Superior temporal gyrus (tissue), 1 donor: ENCODE results near the gene GBX1.

Experiments used
- DNase-seq: peaks from one replicate; pipeline ENCODE4 v3.0.0-alpha.2; 2016; ENCODE audit errors: extremely low spot score

The GBX1 gene

DNA sequence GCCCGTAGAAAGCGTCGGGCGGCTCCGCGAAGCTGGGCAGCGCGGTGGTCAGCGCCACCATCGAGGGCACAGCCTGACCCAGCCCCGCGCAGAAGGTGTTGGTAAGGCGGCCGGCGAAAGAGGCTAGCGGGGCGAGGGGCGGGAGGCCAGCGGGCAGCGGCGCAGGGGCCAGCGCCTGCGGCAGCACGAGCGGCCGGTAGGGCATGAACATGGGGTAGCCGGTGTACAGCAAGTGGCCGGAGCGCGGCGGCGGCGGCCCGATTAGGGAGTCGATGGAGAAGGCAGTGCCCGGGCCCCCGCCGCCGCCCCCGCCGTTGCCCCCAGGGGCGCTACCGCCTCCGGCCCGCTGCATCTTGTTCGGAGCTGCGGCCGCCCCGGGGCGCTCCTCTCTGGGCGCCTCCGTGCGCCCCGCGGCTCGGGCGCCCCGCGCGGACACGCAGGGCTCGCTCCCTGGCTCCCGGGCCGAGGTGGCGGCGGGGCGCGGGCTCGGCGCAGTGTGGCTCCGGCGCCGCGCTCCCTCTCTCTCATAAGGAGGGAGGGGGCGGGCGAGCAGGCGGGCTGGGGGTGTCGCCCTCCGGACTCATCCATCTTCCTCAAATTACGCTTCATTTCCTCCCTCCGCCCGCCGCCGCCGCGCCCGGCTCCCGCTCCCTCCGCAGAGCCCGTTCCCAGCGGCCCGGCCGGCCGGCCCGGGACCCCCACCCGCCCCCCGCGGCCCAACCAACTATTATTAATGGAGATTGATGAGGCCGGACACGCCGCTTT lies at the start of gene GBX1:
TSS of gene GBX1 (minus strand) at position 498 of the 765 bp plus-strand sequence. CDS start at position 352, 146 bp downstream.
- no peak for DNase-seq

GRCh38 chr7:151215396-151215795 lies 47.9 kb upstream of the GBX1 start:
- no peak for DNase-seq

DNA sequence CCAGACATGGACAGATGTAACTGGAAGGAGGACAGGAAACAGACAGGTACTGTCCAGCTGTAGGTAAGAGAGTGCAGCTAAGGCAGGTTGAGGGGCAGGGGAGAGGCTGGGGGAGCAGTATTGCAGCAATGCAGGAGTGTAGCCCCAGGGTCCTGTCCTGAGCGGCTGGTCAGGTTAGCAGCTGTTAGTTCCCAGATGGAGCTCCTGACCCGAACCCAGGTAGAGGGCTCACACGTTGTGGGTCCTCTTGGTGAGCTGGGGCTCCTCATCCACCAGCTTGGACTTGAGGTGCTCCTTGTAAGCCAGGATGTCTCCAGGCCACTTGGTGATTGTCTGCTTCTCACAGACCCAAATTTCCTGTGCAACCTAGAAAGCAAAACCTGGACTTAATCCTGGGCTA lies 46.3 kb upstream of the GBX1 start:
- no peak for DNase-seq

GRCh38 chr7:151212626-151213025 lies 45.1 kb upstream of the GBX1 start:
- no peak for DNase-seq

DNA sequence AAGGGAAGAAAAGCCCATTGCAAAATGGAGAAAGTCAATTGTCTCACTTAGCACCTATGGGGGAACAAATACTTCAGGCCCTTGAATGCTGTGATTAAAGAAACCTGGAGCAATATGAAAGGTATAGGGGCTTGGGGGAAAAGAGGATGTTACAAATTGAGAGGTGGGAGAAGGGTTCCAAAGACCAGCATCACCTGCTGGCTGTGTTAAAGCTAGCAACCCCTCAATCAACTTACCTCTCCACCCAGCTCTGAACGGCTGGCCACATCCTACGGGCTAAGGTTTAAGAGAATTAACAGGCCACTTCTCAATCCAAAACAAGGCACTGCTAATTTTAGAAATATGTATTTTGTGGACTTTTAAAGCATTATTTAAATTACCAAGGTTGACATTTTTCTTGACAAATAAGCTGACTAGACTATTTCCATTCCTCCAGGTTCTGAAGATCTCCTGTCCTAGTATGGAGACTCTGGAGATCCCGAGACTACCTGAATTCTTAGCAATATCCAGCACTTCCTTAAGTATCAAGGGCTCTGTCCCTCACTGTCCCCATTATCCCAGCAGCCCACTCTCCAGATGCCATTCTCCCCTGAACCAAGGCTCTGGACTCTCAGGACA lies 43.8 kb upstream of the GBX1 start:
- no peak for DNase-seq

DNA sequence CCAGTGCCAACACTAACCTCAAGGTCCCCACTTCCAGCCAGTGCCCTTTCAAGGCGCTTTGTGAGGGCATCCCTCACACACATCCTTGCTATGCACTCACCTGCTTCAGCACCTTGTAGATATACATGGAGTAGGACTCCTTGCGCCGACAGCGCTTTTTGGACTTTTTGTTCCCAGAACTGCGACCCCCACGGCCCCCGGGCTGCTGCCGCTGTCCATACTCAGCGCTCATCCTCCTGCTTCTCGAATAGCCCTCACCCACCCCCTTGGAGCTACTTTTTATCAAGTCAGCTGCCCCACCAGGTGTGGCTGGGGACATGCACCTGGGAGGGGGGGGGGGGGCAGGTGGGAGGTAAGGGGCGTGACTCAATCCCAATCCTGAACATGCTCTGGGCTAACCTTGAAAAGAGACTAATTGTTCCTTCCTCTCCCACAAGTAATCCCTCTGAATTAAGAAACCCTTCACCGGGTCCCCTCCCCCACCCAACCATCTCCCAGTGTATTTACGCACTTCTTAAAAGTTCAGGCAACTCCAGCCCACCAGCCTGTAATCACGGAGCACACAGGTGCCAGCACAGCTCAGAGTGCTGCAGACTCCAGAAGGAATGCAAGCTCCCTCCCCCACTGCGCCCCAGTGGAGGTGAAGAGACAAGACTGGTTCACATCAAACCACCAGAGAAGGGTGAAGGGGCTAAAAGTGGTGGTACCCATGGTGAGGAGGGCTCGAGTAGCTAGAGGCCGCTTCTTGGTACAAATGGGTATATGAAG lies 42.8 kb upstream of the GBX1 start, which contains the start of gene H2BK1:
TSS of gene H2BK1 (minus strand) at position 402 of the 768 bp plus-strand sequence. CDS start at position 232, 170 bp downstream.
- DNase-seq: no peak

- DNase-seq: no peak
Measured at GRCh38 chr7:151209588-151209987, 42.1 kb upstream of the GBX1 start.

DNA sequence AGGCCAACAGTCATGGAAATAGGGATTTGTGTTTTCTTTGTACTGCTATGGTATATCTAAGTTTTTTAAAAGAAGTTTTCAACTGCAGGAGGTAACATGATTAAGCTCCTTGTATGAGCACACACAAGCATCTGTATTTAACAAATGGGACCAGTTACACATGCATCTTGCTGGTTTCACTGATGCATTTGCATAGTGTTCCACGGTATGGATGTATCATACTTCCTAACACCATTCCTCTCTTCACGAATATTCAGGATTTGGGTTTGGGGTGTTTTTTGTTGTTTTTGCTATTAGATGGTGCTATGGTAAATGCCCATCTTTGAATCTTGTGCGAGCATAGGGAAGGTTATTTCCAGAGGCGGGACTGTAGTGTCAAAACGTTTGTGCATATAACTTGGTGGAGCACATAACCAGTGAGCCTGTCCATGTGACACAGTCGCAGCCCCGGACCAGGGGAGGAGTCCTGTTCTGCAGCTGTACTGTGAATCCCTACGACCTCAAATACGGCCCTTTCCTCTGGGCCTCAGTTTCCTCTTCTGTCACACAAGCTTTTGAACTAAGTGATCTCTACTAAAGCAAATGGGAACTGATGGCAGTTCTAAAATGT lies 40.9 kb upstream of the GBX1 start:
- no peak for DNase-seq

- no peak for DNase-seq
Measured at GRCh38 chr7:151207804-151208203, 40.3 kb upstream of the GBX1 start.

- no peak for DNase-seq
Measured at GRCh38 chr7:151207315-151207714, 39.8 kb upstream of the GBX1 start.

DNA sequence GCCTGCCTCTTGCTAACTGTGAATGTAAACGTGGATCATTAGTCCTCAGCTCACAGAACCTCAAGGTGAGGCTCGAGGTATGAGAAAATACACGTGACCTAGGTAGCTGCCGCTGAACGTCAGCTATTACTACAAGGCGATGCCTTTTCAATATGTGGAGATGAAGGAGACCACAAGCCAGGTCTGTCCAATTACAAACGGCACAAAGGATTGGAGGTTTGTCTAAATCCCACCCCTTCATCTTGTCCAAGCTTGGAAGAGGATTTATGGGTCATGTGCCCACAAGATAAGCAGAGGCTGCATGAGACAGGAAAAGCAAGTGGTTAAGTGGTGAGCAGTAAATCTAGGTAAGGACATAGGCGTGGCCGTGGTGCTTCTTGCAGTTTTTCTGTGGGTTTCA lies 39.4 kb upstream of the GBX1 start:
- DNase-seq: no peak

DNA sequence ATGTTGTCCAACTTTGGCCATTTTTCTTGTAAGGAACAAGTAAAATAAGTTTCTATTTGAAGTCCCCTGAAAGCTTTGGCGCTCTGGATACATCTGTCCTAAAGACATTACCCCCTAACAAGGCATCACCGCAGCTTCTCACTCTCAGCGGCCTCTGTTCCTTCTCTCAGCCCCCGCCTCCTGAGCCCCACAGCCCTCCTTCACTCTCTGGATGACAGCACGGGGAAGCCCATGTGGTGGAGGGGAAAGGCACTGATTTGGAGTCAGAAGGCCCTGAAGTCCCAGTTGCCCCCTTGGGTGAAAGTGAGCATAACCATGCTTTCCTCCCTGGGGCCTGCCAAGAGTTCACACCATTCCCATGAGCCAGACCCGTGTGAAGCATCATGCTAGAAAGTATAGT lies 38.2 kb upstream of the GBX1 start:
- no peak for DNase-seq

DNA sequence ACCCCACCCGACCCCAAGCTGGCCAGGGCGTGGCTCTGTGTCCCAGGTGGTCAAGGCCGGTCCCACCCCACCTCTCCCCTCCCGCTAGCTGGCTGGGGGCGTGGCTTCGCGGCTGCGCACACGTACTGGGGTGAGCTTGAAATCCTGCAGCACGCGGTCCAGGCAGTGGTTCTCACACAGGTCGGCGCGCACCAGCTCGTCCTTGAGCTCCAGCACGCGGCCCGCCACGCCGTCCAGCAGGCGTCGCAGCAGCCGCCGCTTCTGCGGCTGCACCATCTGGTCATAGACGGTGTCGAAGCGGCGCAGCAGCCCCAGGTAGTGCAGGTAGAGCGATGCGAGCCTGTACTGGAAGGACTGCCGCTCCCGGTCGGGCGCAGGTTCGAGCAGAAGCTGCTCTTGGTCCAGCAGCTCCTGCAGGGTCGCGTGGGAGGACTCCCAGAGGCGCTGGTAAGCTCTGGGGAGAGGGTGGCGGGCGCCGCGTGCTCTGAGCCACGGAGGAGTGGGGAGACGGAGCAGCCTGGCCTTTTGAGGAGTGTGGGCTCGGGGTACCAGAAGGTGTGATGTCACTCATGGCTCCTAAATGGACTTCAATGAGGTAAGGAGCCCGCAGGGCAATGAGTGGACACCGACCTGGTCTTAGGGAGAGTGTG lies 37.0 kb upstream of the GBX1 start:
- DNase-seq: no peak

- no peak for DNase-seq
Measured at GRCh38 chr7:151202836-151203235, 35.3 kb upstream of the GBX1 start.

DNA sequence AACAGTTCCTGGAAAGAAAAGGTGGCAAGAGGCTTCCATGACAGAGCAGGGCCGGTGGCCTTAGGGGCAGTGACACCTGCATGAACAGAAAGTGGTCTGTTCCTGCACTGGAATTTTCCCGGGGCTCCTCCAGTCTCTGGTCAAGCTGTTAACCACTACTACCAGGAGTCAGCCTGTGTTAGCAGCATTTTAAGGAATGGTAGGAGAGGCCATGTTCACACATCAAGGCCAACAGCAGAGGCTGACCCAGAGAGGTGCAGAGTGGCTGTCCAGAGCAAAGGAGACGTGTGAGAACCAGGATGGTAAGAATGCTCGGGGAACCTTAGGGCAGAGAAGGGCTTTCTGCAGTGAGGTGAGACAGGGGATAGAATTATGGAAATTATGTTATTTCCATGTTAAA lies 34.3 kb upstream of the GBX1 start:
- no peak for DNase-seq

DNA sequence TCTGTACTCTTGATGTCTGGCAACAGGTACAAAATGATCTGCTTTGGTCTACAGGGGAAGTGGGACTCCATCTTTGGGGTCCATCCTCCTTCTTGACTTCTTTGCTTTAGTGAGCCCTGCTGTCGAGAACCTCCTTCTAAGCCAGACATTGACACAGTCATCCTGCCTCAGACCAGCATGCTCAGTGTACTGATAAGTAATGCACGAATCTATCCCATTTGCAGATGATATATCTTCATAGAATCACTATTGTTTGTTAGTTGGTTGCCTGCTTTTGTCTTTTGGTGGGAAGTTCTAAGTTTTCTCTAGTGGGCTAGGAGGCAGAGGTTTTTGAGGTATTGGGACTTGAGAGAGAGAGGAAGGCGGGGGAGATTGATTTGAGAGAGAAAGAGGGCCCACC lies 33.9 kb upstream of the GBX1 start:
- DNase-seq: no peak

DNA sequence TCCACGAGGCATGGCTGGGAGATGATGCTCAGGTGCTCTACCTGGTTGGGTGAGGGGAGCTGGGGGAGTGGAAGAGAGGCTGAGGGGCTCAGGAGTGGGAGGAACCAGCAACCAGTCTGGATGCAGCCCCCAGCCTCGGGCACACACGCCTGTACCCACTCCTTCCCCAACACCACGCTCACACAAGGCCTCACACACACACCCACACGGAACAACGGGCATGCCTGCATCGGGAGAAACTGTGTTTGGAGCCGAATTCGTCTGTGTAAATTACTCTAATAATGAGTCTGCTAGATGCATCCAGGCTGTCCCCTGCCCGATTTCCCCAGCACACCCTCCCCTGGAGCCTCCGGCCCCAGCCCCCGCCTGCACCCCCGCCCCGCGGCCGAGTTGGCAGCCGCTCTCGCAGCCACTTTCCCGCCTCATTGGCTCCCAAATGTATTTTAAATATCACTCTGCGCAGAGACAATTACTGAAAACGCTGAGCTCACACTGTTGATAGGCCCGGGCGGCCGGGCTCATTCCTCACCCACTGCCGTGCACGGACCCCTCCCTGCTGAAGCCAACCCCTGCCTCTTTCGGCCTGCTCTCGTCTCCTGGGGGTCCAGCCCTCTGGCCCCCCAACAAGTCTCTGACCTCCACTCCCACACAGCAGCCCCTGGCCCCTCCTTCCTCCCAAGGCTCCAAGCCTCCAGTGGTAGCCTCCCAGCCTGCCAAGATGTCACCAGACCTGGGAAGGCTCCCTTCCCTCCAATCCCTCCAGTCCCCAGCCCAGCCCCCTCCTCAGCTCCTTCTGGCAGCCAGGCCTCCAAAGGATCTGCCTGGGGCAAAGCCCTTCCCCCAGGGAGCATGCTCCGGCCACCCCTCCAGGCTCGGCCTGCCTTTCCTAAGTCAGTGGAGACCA lies 31.7 kb upstream of the GBX1 start:
- no peak for DNase-seq

DNA sequence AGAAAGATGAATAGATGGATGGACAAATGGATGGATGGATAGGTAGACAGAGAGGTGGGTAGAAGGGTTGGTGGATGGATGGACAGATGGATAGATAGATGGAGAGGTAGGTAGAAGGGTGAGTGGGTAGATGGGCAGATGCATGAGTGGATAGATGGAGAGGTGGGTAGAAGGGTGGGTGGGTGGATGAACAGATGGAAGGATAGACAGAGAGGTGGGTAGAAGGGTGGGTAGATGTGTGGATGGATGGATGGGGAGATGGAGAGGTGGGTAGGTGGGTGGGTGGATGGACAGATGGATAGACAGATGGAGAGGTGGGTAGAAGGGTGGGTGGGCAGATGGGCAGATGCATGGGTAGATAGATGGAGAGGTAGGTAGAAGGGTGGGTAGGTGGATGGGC lies 30.4 kb upstream of the GBX1 start:
- DNase-seq: no peak

- DNase-seq: no peak
Measured at GRCh38 chr7:151195616-151196450, 28.3 kb upstream of the GBX1 start.

DNA sequence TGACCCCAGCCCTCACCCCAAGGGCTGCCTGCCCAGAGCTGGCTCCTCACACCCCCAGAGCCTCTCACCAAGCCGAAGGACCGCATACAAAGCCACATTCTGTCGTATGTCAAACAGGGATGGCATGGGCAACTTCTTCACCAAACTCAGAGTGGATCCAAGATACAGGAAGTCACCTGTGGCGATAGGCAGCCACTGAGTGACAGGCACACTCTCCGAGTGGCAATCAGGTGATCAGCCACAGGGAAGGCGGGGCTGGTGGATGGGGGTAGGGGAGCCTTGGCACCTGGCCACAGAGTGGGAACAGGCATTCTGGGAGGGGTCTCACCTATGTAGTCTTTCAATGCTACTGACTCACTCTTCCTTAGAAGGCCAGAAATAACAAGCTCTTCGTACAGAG lies 26.7 kb upstream of the GBX1 start:
- no peak for DNase-seq
